GM19395 (cell line): ENCODE results near the gene SMAP1.

Experiments
- ATAC-seq: cut with Tn5 transposase; IDR thresholded peaks from one replicate; pipeline ENCODE4 v1.9.1; 2021; ENCODE audit warnings: mild to moderate bottlenecking, moderate library complexity; ENCODE audit not compliant: unreplicated experiment

The SMAP1 gene

DNA sequence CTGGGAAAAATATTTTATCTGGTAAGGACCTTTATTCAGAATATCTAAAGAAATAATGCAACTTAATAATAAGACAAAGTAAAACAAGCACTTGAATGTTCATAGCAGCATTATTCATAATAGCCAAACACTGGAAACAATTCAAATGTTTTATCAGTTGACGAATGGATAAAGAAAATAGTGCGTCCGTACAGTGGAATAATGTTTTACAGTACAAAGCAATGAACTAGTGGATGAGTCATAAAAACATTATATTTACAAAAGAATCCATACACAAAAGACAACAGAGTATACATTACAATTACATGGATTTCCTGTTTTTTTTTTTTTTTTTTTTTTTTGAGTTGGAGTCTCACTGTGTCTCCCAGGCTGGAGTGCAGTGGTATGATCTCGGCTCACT lies 12.7 kb downstream of the SMAP1 start:
- no peak for ATAC-seq

- no peak for ATAC-seq
Measured at GRCh38 chr6:70684794-70685493, 17.3 kb downstream of the SMAP1 start.

DNA sequence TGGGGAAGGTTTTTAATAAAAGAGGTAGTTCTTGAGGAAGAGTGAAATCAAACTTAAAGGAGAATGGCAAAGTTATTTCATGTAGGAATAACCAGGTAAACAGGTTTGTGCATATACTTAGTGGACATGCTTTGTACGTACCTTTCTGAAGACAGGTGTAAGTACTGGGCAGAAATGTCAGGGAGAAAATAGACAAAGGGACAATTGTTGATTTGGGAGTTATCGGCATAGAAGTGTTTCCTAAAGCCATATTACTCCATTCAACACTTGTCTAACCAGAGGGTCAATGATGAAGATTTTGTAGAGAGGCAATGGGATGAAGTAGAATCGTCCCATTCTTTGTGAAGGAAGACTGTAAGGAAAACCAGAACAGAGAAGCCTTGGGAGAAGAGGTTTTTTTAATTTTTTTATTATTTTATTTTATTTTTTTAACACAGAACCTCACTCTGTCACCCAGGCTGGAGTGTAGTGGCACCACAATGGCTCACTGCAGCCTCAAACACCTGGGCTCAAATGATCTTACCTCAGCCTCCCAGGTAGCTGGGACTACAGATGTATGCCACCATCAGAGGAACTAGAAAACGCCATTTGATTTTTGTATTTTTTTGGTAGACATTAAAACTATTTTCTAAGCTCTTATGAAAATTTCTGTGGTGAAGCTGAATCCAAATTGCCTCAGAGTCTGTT lies 18.0 kb downstream of the SMAP1 start:
- ATAC-seq = no peak

- no peak for ATAC-seq
Measured at GRCh38 chr6:70686548-70687133, 19.0 kb downstream of the SMAP1 start.

- no peak for ATAC-seq
Measured at GRCh38 chr6:70693887-70694286, 26.2 kb downstream of the SMAP1 start.

- ATAC-seq = no peak
Measured at GRCh38 chr6:70694371-70694770, 26.7 kb downstream of the SMAP1 start.

DNA sequence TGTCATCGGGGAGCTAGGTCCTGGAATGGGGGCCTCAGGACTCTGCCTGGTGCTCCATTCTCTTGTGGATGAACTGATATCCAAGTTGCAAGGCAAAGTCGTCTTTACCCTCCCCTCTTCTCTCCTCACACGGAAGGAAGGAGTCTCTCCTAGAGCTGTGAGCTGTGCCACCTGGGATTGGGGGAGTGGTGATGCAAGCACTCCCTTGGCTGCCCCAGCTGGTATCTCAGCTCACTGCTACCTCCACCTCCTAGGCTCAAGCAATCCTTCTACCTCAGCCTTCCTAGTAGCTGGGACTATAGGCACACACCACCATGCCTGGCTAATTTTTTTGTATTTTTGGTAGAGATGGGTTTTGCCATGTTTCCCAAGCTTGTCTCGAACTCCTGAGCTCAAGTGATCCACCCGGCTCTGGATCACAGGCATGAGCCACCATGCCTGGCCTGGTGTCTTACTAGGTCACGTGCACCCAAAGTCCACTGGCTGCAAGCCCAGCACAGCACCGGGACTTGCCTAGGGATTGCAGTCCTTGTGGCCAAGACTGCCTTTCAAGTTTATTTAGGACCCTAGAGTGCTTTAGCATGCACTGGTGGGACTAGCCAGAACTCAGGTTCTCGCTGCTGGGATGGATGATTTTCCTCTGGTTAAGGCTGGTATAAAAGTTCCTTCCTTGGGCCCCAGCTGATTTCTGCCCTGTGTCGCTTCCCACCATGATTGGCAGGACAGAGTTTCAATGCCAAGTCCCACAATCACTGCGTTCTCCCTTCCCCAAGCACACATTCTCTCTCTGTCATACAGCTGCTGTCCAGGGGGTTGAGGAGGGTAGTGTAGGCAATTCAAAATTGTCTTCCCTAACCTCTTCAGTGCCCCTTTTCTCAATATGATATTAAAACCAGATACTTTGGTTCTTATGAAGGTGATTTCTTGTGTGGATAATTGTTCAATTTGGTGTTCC lies 33.5 kb downstream of the SMAP1 start:
- ATAC-seq = no peak

DNA sequence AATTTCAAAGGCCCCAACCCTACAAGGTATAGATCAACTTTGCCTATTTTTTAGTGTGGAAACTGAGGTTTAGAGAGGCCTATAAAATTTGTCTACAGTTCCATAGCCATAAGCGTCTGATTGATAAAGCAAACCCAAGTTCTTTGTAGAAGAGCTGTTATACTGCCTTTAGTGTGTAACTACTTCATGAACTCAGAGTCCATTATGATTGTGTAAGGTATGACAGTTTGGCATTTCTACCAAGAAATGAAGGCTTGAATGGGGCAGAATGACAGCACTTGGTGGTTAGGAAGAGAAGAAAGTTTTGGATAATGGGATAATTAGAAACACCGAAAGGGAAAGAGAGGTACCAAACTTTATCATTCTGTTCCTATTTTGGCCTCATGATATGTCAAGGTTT lies 38.1 kb downstream of the SMAP1 start:
- no peak for ATAC-seq

DNA sequence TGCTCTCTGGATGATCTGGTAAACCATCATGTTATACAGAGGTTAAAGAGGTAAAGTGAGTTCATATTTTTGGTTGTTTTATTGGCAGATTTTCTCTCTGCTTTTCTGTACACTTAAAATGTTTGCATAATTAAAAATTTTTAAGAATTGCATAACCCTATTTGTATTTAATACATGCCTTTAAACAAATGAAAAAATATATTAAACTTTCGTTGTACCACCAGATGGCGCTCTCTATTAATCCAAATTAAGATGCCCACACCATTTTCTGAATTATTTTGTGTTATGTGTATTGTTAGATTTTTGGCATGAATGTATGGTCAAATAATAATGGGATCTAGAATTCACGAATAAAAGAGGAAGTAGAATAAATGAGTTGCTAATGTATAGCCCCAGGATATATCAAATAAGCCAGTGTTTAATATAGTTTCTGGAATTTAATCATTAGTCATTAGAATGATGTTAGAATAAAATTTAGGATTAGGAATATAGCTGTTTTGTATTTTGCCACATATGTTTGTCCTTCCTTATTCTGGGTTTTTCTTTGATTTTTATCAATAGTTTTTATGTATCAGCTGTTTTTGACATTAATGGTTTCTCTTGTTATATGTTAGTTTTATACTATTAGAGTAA lies 38.9 kb downstream of the SMAP1 start:
- ATAC-seq = no peak

DNA sequence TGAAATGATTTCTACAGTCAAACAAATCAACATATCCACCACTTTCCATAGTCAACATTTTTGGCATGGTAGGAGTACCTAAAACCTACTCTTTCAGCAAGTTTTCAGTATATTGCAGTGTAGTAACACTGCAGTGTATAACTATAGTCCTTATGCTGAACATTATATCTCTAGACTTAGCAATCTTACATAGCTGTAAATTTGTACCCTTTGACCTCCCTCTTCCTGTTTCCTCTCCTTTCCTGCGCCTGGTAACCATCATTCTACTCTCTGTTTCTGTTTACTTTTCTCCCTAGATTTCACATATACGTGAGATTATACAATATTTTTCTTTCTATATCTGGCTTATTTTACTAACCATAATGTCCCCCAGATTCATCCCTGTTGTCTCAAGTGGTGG lies 40.2 kb downstream of the SMAP1 start:
- no peak for ATAC-seq

DNA sequence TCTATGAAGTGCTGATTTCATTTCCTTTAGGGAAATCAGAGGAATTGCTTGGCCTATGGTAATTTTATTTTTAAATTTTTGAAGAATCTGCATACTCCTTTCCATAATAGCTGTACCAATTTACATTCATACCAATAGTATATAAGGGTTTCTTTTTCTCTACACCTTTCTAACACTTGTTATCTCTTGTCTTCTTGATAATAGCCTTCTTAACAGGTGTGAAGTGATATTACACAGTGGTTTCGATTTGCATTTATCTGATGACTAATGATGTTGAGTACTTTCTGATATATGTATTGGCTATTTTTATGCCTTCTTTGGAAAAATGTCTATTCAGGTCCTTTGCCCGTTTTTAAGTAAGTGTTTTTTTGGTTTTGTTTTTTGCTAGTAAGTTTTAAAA lies 40.8 kb downstream of the SMAP1 start:
- no peak for ATAC-seq

DNA sequence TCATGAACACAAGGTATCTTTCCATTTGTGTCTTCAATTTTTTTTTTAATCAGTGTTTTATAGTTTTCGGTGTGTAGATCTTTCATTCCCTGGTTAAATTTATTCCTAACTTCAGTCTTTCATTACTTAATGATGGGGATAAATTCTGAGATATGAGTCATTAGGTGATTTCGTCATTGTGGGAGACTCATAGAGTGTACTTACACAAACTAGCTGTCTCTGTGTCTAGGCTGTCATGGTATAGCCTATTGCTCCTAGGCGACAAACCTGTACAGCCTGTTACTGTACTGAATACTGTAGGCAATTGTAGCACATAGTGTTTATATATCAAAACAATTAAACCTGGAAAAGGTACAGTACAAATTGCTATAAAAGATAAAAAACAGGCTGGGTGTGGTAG lies 42.1 kb downstream of the SMAP1 start:
- ATAC-seq = no peak

DNA sequence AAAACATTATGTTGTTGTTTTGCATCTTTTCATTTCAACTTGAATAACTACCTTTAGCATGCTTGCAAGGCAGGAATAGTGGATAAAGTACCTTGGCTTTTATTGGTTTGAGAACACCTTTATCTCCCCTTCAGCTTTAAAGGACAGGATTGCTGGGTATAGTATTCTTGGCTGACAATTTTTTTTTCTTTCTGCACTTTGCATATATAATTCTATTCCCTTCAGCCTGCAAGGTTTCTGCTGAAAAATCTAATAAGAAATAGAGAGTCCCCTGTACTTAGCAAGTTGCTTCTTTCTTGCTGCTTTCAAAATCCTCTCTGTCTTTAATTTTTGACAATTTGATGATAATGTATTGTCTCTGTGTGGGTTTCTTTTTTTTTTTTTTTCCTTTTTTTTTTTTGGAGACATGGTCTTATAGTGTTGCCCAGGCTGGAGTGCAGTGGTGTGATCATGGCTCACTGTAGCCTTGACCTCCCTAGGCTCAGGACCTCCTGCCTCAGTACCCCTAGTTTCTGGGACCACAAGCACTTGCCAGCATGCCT lies 47.1 kb downstream of the SMAP1 start:
- ATAC-seq = no peak

GRCh38 chr6:70717038-70717801 lies 49.5 kb downstream of the SMAP1 start:
- ATAC-seq = peak; percentile 54

DNA sequence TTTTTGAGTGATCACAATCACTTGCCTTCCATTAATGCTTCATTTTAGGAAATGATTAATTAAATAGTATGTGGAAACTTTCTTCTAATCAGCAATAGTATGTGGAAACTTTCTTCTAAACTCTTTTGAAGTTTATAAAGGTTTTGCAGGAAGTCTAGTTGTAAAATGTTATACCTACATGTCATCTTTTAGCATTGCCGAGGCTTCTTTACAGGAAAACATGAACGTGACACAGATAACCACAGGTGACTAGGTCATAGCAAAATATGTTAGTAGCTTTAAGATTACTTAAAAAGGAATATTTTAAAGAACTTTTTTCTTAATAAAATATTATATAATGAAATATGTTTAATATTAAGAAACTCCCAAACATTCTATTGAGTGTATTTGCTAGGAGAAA lies 56.8 kb downstream of the SMAP1 start:
- no peak for ATAC-seq

- no peak for ATAC-seq
Measured at GRCh38 chr6:70725817-70726415, 58.2 kb downstream of the SMAP1 start.

- ATAC-seq = no peak
Measured at GRCh38 chr6:70734381-70734780, 66.7 kb downstream of the SMAP1 start.

DNA sequence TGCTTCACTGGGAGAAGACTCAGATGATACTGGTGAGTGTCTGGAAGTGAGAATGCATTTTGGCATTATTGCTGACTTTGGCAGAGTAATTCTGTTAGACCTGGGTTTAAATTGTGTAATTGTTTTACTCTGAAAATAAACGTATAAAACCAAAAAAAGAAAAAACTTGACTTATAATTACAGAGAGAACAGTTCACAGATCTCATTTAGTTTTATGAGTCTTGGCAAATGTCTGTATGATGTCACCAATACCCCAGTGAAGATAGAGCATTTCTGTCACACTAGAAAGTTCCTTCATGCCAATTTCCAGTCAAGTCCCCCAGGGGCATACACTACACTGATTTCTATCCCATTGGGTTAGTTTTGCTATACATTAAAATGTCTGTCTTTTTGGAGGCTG lies 67.3 kb downstream of the SMAP1 start:
- ATAC-seq = no peak

- ATAC-seq = no peak
Measured at GRCh38 chr6:70735513-70735912, 67.8 kb downstream of the SMAP1 start.
